Activated naive CD4-positive, alpha-beta T cell treated with anti-CD3 and anti-CD28 coated beads for 36 hours (primary cell): Measurements from ENCODE around the gene OR5AS1. TPM values are rescaled to one million over a fixed set of nuclear protein-coding genes. Genes with fewer than 3 reads are reported as not detected.

Experiments
- total RNA-seq, 2 experiments: library from RNA; stranded (reverse); gene quantifications; one replicate each; pipeline ENCODE4 v1.2.3, GENCODE V29; 2021

The OR5AS1 gene
- total RNA-seq, 2 experiments from 2014 or later: not detected

Other genes with a start within 250 kb of the OR5AS1 start
- not detected for gene OR5D14, start 232.1 kb upstream of the OR5AS1 start, total RNA-seq
- gene OR5L1, start 216.3 kb upstream of the OR5AS1 start, total RNA-seq: not detected
- gene OR5D18, start 208.0 kb upstream of the OR5AS1 start, total RNA-seq: not detected
- gene OR5L2, start 200.4 kb upstream of the OR5AS1 start, total RNA-seq: not detected
- gene OR5D16, start 188.9 kb upstream of the OR5AS1 start, total RNA-seq: not detected
- gene TRIM51, start 144.4 kb upstream of the OR5AS1 start, total RNA-seq: not detected
- not detected for gene OR5W2, start 113.1 kb upstream of the OR5AS1 start, total RNA-seq
- not detected for gene OR5I1, start 91.3 kb upstream of the OR5AS1 start, total RNA-seq
- not detected for gene OR10AG1, start 57.7 kb upstream of the OR5AS1 start, total RNA-seq
- gene OR5F1, start 33.0 kb upstream of the OR5AS1 start, total RNA-seq: not detected
- gene OR8I2, start 65.7 kb downstream of the OR5AS1 start, total RNA-seq: not detected
- gene OR8H2, start 76.0 kb downstream of the OR5AS1 start, total RNA-seq: not detected
- not detected for gene OR8H3, start 94.7 kb downstream of the OR5AS1 start, total RNA-seq
- gene OR8J3, start 112.5 kb downstream of the OR5AS1 start, total RNA-seq: not detected
- gene OR8K5, start 132.7 kb downstream of the OR5AS1 start, total RNA-seq: not detected
- gene OR5J2, start 149.0 kb downstream of the OR5AS1 start, total RNA-seq: not detected
- not detected for gene OR5T2, start 206.6 kb downstream of the OR5AS1 start, total RNA-seq
- not detected for gene OR5T3, start 224.6 kb downstream of the OR5AS1 start, total RNA-seq
- not detected for gene OR5T1, start 246.5 kb downstream of the OR5AS1 start, total RNA-seq